Stimulated activated CD8-positive, alpha-beta memory T cell treated with anti-CD3 and anti-CD28 coated beads, Interleukin-15, amount 100 ng/mL, for 24 hours (primary cell): ENCODE data around the gene ALS2CL.

Source experiments
- DNase-seq: peaks from one replicate; pipeline ENCODE4 v3.0.0-alpha.2; 2020; ENCODE audit warnings: low read depth

The ALS2CL gene

GRCh38 chr3:46676601-46677410 is 16.7 kb downstream of the ALS2CL start:
- no peak for DNase-seq

GRCh38 chr3:46675843-46676567 is 17.5 kb downstream of the ALS2CL start:
- no peak for DNase-seq

- no peak for DNase-seq
Observed at GRCh38 chr3:46675426-46675825, 18.1 kb downstream of the ALS2CL start.

- DNase-seq: no peak
Observed at GRCh38 chr3:46674031-46674845, 19.2 kb downstream of the ALS2CL start.

- no peak for DNase-seq
Observed at GRCh38 chr3:46673151-46674030, 20.1 kb downstream of the ALS2CL start.

GRCh38 chr3:46672349-46672695 is 21.2 kb downstream of the ALS2CL start:
- no peak for DNase-seq

- no peak for DNase-seq
Observed at GRCh38 chr3:46671541-46672348, 21.7 kb downstream of the ALS2CL start.

- DNase-seq: no peak
Observed at GRCh38 chr3:46670891-46671427, 22.5 kb downstream of the ALS2CL start.

- no peak for DNase-seq
Observed at GRCh38 chr3:46670000-46670890, 23.2 kb downstream of the ALS2CL start.

- no peak for DNase-seq
Observed at GRCh38 chr3:46669191-46669999, 24.1 kb downstream of the ALS2CL start.

GRCh38 chr3:46668591-46668990 is 24.9 kb downstream of the ALS2CL start:
- DNase-seq: no peak

- DNase-seq: no peak
Observed at GRCh38 chr3:46668116-46668515, 25.4 kb downstream of the ALS2CL start.

- no peak for DNase-seq
Observed at GRCh38 chr3:46667657-46668056, 25.8 kb downstream of the ALS2CL start.

GRCh38 chr3:46667061-46667621 is 26.3 kb downstream of the ALS2CL start:
- no peak for DNase-seq

- DNase-seq: no peak
Observed at GRCh38 chr3:46666453-46666845, 27.0 kb downstream of the ALS2CL start.

- DNase-seq: no peak
Observed at GRCh38 chr3:46665763-46666452, 27.6 kb downstream of the ALS2CL start.

- DNase-seq: no peak
Observed at GRCh38 chr3:46664971-46665762, 28.3 kb downstream of the ALS2CL start.
